Anterior cingulate cortex (tissue), 58 donors: Measurements from ENCODE around the gene PSME3IP1.

Experiments used
- DNase-seq, 58 donors: peaks; one replicate each; lab custom pipeline; 2025; lab: John Stamatoyannopoulos, UW

Gene PSME3IP1

GRCh38 chr16:57146735-57147134 lies 39.1 kb downstream of the PSME3IP1 start:
- DNase-seq, result no peak

DNA sequence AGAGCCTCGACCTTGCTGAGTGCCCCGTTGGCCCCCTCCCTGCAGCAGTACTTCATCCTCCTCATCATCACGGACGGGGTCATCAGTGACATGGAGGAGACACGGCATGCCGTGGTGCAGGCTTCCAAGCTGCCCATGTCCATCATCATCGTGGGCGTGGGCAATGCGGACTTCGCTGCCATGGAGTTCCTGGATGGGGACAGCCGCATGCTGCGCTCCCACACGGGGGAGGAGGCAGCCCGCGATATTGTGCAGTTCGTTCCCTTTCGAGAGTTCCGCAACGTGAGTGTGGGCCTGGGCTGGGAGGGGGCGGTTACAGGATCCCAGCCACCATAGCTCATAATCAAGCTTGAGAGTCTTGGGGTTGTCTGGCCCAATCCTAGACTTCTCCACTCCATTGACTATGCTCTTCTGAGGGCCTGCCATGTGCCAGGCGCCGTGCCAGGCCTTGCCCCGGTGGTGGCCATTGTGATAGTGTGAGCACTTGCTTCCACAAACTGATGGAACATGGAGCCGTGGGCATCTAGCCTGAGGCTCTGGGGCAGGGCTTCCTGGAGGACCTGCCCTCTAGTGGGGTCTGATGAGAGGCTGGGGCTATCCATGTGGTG lies 39.7 kb downstream of the PSME3IP1 start:
- peak in 1 of 58 donors; percentile 34 for DNase-seq

GRCh38 chr16:57145046-57146021 lies 40.5 kb downstream of the PSME3IP1 start:
- DNase-seq, result no peak

DNA sequence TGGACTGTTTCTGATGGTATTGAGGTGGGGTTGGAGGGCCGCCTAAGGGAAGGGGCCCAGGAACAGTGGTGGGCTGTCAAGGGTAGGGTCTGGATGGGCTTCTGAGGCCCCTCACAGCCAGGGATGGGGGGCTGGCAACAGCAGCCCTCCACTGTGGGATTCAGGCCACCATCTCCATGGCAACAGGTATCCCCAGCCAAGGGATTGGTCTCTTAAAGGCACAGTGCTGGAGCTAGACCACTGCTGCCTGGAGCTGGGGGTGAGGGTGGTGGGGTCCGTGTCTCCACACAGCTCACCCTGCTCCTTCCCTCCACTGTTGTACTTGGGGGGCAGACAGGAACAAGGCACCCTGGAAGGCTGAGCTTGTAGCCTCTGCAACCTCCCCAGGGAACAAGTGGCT lies 41.8 kb downstream of the PSME3IP1 start:
- no peak for DNase-seq

- DNase-seq, result peak in 53 of 58 donors; percentile 40 to 95 (median 81)
These were observed 42.5 kb downstream of the PSME3IP1 start for GRCh38 chr16:57143149-57143921.

GRCh38 chr16:57141822-57142631 lies 43.8 kb downstream of the PSME3IP1 start:
- DNase-seq, result peak in 6 of 58 donors; percentile 14 to 64 (median 42)

GRCh38 chr16:57140931-57141668 lies 44.7 kb downstream of the PSME3IP1 start:
- no peak for DNase-seq

DNA sequence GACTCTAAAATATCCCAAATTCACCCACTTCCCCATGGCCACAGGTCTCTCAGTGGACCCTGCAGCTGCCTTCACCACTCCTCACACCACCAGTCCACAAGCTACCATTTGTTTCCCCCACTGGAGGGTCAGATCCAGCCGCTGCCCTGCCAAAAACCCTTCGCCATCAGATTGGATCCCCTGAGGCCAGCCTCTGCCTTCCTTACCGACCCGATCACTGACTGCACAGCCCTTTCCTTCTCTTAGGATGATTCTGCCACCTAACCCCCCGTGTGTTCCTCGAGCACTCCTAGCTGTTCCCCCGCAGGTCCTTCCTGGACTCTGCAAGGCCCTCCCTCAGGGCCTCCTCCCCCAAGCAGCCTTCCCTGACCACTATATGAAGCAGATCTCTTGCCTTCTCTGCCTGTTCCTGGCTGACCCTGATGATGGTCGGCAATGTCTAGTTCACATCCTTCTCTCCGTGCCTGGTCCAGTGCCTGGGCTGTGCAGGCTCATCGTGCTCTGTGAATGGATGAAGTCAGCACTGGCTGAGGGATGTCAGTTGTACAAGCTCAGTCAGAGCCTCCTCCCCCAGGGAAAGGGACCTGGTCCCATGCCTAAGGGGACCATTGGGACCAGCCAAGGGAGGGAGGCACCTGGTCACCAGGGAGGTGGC lies 47.4 kb downstream of the PSME3IP1 start:
- DNase-seq, result no peak

- no peak for DNase-seq
These were observed 48.1 kb downstream of the PSME3IP1 start for GRCh38 chr16:57137566-57138273.

GRCh38 chr16:57137043-57137442 lies 48.8 kb downstream of the PSME3IP1 start:
- peak in 1 of 58 donors; percentile 30 for DNase-seq

- no peak for DNase-seq
These were observed 50.9 kb downstream of the PSME3IP1 start for GRCh38 chr16:57134982-57135381.

DNA sequence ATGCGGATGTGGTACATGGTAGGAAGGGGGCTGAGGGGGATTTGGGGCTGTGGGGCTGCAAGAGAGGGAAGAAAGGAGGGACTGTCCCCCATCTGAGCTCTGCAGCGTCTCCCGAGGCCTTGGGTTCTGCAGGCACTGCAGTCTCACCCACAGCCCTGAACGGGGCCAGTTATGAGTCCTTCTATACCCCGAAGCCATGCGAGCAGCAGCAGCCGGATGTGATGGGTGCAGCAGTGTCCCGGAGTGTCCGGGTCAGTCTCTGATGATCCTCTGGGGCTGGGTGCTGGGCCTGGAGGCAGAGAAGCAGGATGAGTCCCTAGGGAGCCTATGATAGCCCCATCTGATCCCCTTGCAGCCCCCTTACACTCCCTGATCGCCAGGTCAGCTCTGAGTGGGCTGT lies 52.0 kb downstream of the PSME3IP1 start:
- DNase-seq, result no peak

GRCh38 chr16:57133031-57133430 lies 52.8 kb downstream of the PSME3IP1 start:
- DNase-seq, result no peak

- DNase-seq, result peak in 1 of 58 donors; percentile 36
These were observed 53.4 kb downstream of the PSME3IP1 start for GRCh38 chr16:57132470-57132869.

GRCh38 chr16:57131351-57131970 lies 54.4 kb downstream of the PSME3IP1 start:
- peak in 54 of 58 donors; percentile 38 to 94 (median 77) for DNase-seq

DNA sequence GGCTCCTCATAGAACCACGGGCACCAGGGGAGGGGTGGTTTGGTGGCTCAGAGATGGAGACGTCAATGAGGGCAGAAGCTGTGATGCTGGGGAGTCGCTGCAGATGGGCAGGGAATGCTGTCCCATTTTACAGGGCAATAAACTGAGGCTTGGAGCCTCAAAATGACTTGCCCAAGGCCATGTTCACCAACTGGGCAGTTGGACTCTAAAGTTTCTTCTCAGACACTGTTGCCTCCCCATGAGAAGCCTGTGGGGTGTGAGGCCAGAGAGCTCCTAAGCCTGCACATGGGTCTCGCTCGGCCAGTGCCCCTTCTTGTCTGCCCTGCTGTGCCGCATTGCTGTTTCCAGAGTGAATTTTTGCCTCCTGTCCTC lies 54.9 kb downstream of the PSME3IP1 start:
- no peak for DNase-seq

- no peak for DNase-seq
These were observed 57.0 kb downstream of the PSME3IP1 start for GRCh38 chr16:57128771-57129389.
